HG03520 (cell line): ENCODE data around the gene RASGRP4.
"Not testable (repeated sequence)": the region's sequence is repeated elsewhere in the genome, so short reads cannot be mapped to it uniquely, and the experiment has no call there.

Experiments
- ATAC-seq: cut with Tn5 transposase; IDR thresholded peaks from one replicate; pipeline ENCODE4 v1.9.1; 2021; ENCODE audit warnings: mild to moderate bottlenecking, moderate library complexity; ENCODE audit not compliant: unreplicated experiment

The RASGRP4 gene

GRCh38 chr19:38375098-38375493 is 50.9 kb downstream of the RASGRP4 start:
- no peak for ATAC-seq

GRCh38 chr19:38374332-38375097 is 51.5 kb downstream of the RASGRP4 start, which contains the start of gene PSMD8:
Gene PSMD8, plus strand, starts transcription at chr19:38374571. Its CDS starts 31 bp downstream, at chr19:38374602.
- ATAC-seq: peak; percentile 90

GRCh38 chr19:38373907-38374331 is 52.1 kb downstream of the RASGRP4 start:
- no peak for ATAC-seq

GRCh38 chr19:38371081-38371480 is 54.9 kb downstream of the RASGRP4 start:
- ATAC-seq: no peak

- ATAC-seq: no peak
Observed at GRCh38 chr19:38370299-38370698, 55.7 kb downstream of the RASGRP4 start.

- ATAC-seq: no peak
Observed at GRCh38 chr19:38369584-38369983, 56.4 kb downstream of the RASGRP4 start.

- ATAC-seq: no peak
Observed at GRCh38 chr19:38367041-38367440, 59.0 kb downstream of the RASGRP4 start.

- not testable (repeated sequence) for ATAC-seq
Observed at GRCh38 chr19:38362946-38363688, 62.9 kb downstream of the RASGRP4 start.

- ATAC-seq: no peak
Observed at GRCh38 chr19:38362076-38362945, 63.7 kb downstream of the RASGRP4 start.

GRCh38 chr19:38361633-38362075 is 64.4 kb downstream of the RASGRP4 start:
- no peak for ATAC-seq

GRCh38 chr19:38360839-38361631 is 65.0 kb downstream of the RASGRP4 start:
- no peak for ATAC-seq

- ATAC-seq: no peak
Observed at GRCh38 chr19:38360351-38360750, 65.7 kb downstream of the RASGRP4 start.

GRCh38 chr19:38359242-38360021 is 66.6 kb downstream of the RASGRP4 start:
- ATAC-seq: no peak
